Thyroid gland (tissue), 4 donors: ENCODE data around the gene ARHGAP45.
"Not testable (repeated sequence)": the region's sequence is repeated elsewhere in the genome, so short reads cannot be mapped to it uniquely, and the experiment has no call there.

ENCODE experiments used
- POLR2A ChIP-seq, 2 donors: fragments of 450-650 bp; IDR thresholded peaks; one replicate each; pipeline ENCODE4 v1.6.1; 2017; ENCODE audit warnings: antibody characterized with exemption in 2 of 2, mild to moderate bottlenecking in 2 of 2, moderate library complexity in 1 of 2
- TF ChIP-seq, protein P1 (sequence below), 6 experiments: fragments of 200-600 bp in 3 of 6; fragments of 450-650 bp in 3 of 6; sonication (generic) in 3 of 6; IDR thresholded peaks; one replicate each; pipeline ENCODE4 v1.5.1; 2016 to 2019; ENCODE audit warnings: antibody characterized with exemption in 6 of 6, mild to moderate bottlenecking in 2 of 6, inconsistent platforms in 1 of 6, moderate library complexity in 1 of 6

DNA sequence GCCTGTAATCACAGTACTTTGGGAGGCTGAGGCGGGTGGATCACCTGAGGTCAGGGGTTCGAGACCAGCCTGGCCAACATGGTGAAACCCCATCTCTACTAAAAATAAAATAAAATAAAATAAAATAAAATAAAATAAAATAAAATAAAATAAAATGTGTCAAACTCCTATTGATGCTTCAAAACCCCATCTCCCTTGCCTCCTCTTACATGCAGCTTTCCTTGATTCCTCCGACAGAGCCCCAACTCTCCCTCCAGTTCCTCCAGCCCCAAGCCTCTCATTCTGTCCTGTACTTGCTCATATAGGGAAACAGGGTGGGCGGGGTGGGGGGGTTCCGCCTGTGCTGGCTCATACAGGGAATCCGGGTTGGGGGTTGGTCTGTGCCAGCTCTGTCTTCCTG lies 41.9 kb upstream of the ARHGAP45 start:
- TF ChIP-seq, protein P1, sequence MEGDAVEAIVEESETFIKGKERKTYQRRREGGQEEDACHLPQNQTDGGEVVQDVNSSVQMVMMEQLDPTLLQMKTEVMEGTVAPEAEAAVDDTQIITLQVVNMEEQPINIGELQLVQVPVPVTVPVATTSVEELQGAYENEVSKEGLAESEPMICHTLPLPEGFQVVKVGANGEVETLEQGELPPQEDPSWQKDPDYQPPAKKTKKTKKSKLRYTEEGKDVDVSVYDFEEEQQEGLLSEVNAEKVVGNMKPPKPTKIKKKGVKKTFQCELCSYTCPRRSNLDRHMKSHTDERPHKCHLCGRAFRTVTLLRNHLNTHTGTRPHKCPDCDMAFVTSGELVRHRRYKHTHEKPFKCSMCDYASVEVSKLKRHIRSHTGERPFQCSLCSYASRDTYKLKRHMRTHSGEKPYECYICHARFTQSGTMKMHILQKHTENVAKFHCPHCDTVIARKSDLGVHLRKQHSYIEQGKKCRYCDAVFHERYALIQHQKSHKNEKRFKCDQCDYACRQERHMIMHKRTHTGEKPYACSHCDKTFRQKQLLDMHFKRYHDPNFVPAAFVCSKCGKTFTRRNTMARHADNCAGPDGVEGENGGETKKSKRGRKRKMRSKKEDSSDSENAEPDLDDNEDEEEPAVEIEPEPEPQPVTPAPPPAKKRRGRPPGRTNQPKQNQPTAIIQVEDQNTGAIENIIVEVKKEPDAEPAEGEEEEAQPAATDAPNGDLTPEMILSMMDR (IDR thresholded peaks at IDR 0.05) = not testable (repeated sequence)
- TF ChIP-seq POLR2A (IDR thresholded peaks at IDR 0.05) = not testable (repeated sequence)
